HepG2 (cell line): ENCODE measurements around the gene EDN2. TPM values are rescaled to one million over a fixed set of nuclear protein-coding genes. Genes with fewer than 3 reads are reported as not detected.
A peak's percentile ranks its signal among the peaks of the same experiment; 100 is the strongest.

ENCODE experiments used
- ARHGAP35 ChIP-seq: sonication (generic); formaldehyde crosslinking; IDR thresholded peaks from 2 replicates; pipeline ENCODE4 v1.9.0; 2022; ENCODE audit warnings: mild to moderate bottlenecking, inconsistent platforms, moderate library complexity, missing genetic modification reagents, borderline replicate concordance
- BCL6 ChIP-seq: IDR thresholded peaks from 2 replicates; pipeline ENCODE4 v1.6.1; 2016; ENCODE audit warnings: missing genetic modification reagents, missing compliant biosample characterization
- BORCS8-MEF2B ChIP-seq: sonication (generic); formaldehyde crosslinking; IDR thresholded peaks from 2 replicates; pipeline ENCODE4 v1.8.0; 2022; ENCODE audit warnings: mild to moderate bottlenecking, missing genetic modification reagents
- CEBPZ ChIP-seq: IDR thresholded peaks from 2 replicates; pipeline ENCODE4 v1.6.1; 2012; ENCODE audit warnings: low read length, improper control_type of control experiment
- EHMT2 ChIP-seq: fragments of 200-600 bp; sonication (generic); IDR thresholded peaks from 2 replicates; pipeline ENCODE4 v1.7.0; 2017; ENCODE audit warnings: antibody characterized with exemption, low read depth, low read length, borderline replicate concordance
- ETS1 ChIP-seq: sonication (generic); formaldehyde crosslinking; IDR thresholded peaks from 2 replicates; pipeline ENCODE4 v1.4.0; 2020; ENCODE audit warnings: missing genetic modification reagents
- FOXP4 ChIP-seq: sonication (generic); formaldehyde crosslinking; IDR thresholded peaks from 2 replicates; pipeline ENCODE4 v1.4.0; 2020; ENCODE audit warnings: missing genetic modification reagents
- KDM2A ChIP-seq: sonication (generic); formaldehyde crosslinking; IDR thresholded peaks from 2 replicates; pipeline ENCODE4 v1.4.0; 2020; ENCODE audit warnings: low read depth, missing genetic modification reagents, borderline replicate concordance
- MAFK ChIP-seq, 2 experiments: IDR thresholded peaks in 1 of 2; conservative IDR thresholded peaks in 1 of 2; 2 replicates each; pipeline ENCODE4 v1.6.1; 2011; ENCODE audit warnings: improper control_type of control experiment in 2 of 2, low read length in 2 of 2
- PHB2 ChIP-seq: fragments of 450-650 bp; IDR thresholded peaks from 2 replicates; pipeline ENCODE4 v1.6.1; 2018; ENCODE audit not compliant: partially characterized antibody
- POLR2AphosphoS2 ChIP-seq: IDR thresholded peaks from 2 replicates; pipeline ENCODE4 v1.6.1; 2011; ENCODE audit warnings: low read depth, low read length, improper control_type of control experiment
- SAP130 ChIP-seq: IDR thresholded peaks from 2 replicates; pipeline ENCODE4 v1.6.1; 2016; ENCODE audit warnings: low read depth
- SIX4 ChIP-seq: sonication (generic); formaldehyde crosslinking; IDR thresholded peaks from 2 replicates; pipeline ENCODE4 v1.4.0; 2020; ENCODE audit warnings: missing genetic modification reagents
- ZKSCAN5 ChIP-seq: sonication (generic); formaldehyde crosslinking; IDR thresholded peaks from 2 replicates; pipeline ENCODE4 v1.5.1; 2020; ENCODE audit warnings: mild to moderate bottlenecking, missing genetic modification reagents
- ZNF143 ChIP-seq: sonication (generic); formaldehyde crosslinking; IDR thresholded peaks from 2 replicates; pipeline ENCODE4 v1.4.0; 2020; ENCODE audit warnings: missing genetic modification reagents
- ZNF598 ChIP-seq: sonication (generic); formaldehyde crosslinking; IDR thresholded peaks from 2 replicates; pipeline ENCODE4 v1.5.1; 2020; ENCODE audit warnings: mild to moderate bottlenecking, missing genetic modification reagents, borderline replicate concordance
- ZNF800 ChIP-seq: sonication (generic); formaldehyde crosslinking; IDR thresholded peaks from 2 replicates; pipeline ENCODE4 v1.4.0; 2020; ENCODE audit warnings: missing genetic modification reagents
- ZSCAN20 ChIP-seq: sonication (generic); formaldehyde crosslinking; IDR thresholded peaks from 2 replicates; pipeline ENCODE4 v1.4.0; 2020; ENCODE audit warnings: missing genetic modification reagents, mild to moderate bottlenecking, borderline replicate concordance
- polyA plus RNA-seq, 8 experiments: library from polyadenylated mRNA; depleted of rRNA in 3 of 8; stranded (reverse) in 7 of 8; unstranded in 1 of 8; fragments of >200 nt; fragmentation: Illumina TruSeq in 4 of 8; extraction: Trizol in 4 of 8; gene quantifications; 2 replicates each; pipeline versions ENCODE4 v1.2.1 to v1.2.3, GENCODE V29; 2011 to 2016; ENCODE audit warnings: low read depth in 4 of 8, missing spikeins in 1 of 8, mixed read lengths in 1 of 8; ENCODE audit not compliant: insufficient read depth in 1 of 8
- total RNA-seq, 5 experiments: library from RNA; depleted of rRNA; stranded (reverse); fragments of >200 nt; fragmentation: Illumina TruSeq; extraction: Trizol; gene quantifications; 2 replicates each; pipeline ENCODE4 v1.2.3, GENCODE V29; 2016; ENCODE audit warnings: low read depth in 1 of 5
- TF ChIP-seq, protein P1 (sequence below): sonication (generic); formaldehyde crosslinking; IDR thresholded peaks from 2 replicates; pipeline ENCODE4 v1.8.0; 2022; ENCODE audit warnings: missing genetic modification reagents, mild to moderate bottlenecking, borderline replicate concordance

The EDN2 gene
- total and polyA plus RNA-seq, 2 of the 13 experiments (the other 11 are each of a cell fraction or from before 2014, with no cell fraction given) = not detected

- no peak for TF ChIP-seq FOXP4 (CRISPR knock-in tag)
- no peak for TF ChIP-seq ZSCAN20 (CRISPR knock-in tag)
- no peak for TF ChIP-seq SIX4 (CRISPR knock-in tag)
- no peak for TF ChIP-seq BCL6 (CRISPR knock-in tag)
- no peak for TF ChIP-seq ZNF143 (CRISPR knock-in tag)
- TF ChIP-seq, protein P1, sequence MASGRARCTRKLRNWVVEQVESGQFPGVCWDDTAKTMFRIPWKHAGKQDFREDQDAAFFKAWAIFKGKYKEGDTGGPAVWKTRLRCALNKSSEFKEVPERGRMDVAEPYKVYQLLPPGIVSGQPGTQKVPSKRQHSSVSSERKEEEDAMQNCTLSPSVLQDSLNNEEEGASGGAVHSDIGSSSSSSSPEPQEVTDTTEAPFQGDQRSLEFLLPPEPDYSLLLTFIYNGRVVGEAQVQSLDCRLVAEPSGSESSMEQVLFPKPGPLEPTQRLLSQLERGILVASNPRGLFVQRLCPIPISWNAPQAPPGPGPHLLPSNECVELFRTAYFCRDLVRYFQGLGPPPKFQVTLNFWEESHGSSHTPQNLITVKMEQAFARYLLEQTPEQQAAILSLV (CRISPR knock-in tag) = no peak
- peak; percentile 83 for TF ChIP-seq ZNF800 (CRISPR knock-in tag)
- TF ChIP-seq PHB2 = no peak
- no peak for TF ChIP-seq ETS1 (CRISPR knock-in tag)
- 0 out of 2 replicates have a peak, but pooled peaks have one; percentile 35 for TF ChIP-seq BORCS8-MEF2B (CRISPR knock-in tag)
- TF ChIP-seq ZKSCAN5 = no peak
- TF ChIP-seq MAFK (conservative IDR thresholded peaks at IDR 0.05 in 1 of 2, IDR thresholded peaks at IDR 0.05 in 1 of 2; ENCODE audit: low read length in 2 of 2) = no peak
- TF ChIP-seq SAP130 (CRISPR knock-in tag) = no peak
- peak; percentile 58; the same call in 1 of the 2 replicates for TF ChIP-seq KDM2A (CRISPR knock-in tag)
- TF ChIP-seq EHMT2 = no peak
- TF ChIP-seq ARHGAP35 (CRISPR knock-in tag) = no peak
- no peak for TF ChIP-seq POLR2AphosphoS2
- no peak for TF ChIP-seq CEBPZ
- no peak for TF ChIP-seq ZNF598 (CRISPR knock-in tag)
Measured at GRCh38 chr1:41516168-41517061, 31.9 kb upstream of the EDN2 start (continued).
